ENCODE data around the gene NPTN. TPM values are rescaled to one million over a fixed set of nuclear protein-coding genes. Genes with fewer than 3 reads are reported as not detected.

The NPTN gene
- polyA plus RNA-seq, 1 donor: 327 TPM

DNA sequence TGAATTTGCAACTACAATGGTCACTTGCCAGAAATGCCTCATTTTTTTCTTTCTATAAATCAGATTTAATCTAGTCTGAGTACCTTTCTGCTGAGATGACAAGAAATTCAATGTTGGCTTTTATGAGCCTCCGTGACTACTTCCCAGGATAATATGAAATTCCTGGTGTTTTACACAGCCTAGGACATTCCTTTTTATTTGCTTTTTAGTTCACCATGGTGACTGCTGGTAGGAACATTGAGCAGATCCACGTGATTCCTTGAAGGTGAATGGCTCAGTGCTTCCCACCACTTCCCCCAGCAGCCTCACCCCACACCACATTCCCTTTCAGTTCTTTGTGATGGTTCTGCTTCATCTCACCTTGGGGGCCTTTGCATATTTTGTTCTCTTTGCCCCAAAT lies 4.3 kb upstream of the NPTN start:
- no peaks in the 10 kb centered on the region for H3K36me3 ChIP-seq (ENCODE audit: control insufficient read depth, insufficient read depth, low read length)
- H3K27me3 ChIP-seq (ENCODE audit: control insufficient read depth, insufficient read depth, low read length): no peaks in the 10 kb centered on the region
- H3K9me3 ChIP-seq (ENCODE audit: control insufficient read depth, low read depth, low read length): no peaks in the 10 kb centered on the region
- DNase-seq: peak in 1 of 2 donors; percentile 55
- peaks cover 9% of the 10 kb centered on the region for H3K4me1 ChIP-seq (ENCODE audit: control insufficient read depth, insufficient read depth, low read length)
- WGBS (ENCODE audit: insufficient coverage, low lambda C conversion rate): no CpG with 5 or more reads among the region's 2 CpGs
- H3K4me3 ChIP-seq (ENCODE audit: low read length): no peak overlapping the region
- H3K27ac ChIP-seq (ENCODE audit: low read length): no peak overlapping the region

DNA sequence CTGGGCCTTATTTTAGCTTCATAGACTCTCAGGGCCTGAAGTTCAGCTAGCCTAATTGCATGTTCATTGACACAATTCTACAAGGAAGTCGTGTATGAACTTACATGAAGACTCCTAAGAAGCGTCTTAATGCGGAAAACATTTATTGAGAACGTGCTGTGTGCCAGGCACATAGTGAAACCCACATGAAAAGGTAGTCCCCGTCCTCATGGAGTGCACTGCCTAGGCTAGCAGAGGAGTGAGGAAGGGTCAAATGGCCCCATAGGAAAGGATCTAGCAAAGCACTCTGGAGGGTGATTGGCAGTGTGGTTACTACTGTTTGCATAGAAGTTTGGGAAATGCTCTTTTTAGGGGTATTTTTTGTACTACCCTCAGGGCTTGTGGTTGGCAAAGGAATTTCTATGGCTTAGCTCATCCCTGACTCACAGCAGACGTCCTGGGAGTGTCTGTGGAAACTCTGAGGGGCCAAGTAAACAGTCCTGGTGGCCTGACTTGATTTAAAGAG lies 854 bp upstream of the NPTN start:
- H3K4me3 ChIP-seq (ENCODE audit: low read length): no peak overlapping the region
- H3K36me3 ChIP-seq (ENCODE audit: control insufficient read depth, insufficient read depth, low read length): no peaks in the 10 kb centered on the region
- WGBS (ENCODE audit: insufficient coverage, low lambda C conversion rate): no CpG with 5 or more reads among the region's 6 CpGs

DNA sequence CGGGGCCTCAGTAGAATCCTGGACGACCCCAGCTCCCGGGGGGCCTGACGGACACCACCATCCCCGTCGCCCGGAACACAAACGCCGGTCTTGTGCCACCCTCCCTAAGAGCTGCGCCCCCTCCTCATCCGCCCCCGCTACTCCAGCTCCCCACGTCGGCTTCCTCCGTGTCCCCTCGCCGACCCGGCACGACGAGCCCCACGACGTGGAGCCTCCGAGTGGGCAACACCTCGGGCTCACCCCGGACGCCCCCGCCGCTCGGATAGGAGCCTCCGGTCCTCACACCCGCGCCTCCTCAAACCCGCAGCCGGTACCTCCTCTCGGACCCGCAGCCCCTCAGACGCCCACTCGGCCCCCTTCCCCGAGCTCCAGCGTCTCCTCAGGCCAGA lies 525 bp downstream of the NPTN start:
- Histone ChIP-seq H3K27ac (ENCODE audit: low read length) (peak overlapping the region; percentile 87), H3K9me3 (ENCODE audit: control insufficient read depth, low read depth, low read length) (no peaks in the 10 kb centered on the region), H3K36me3 (ENCODE audit: control insufficient read depth, insufficient read depth, low read length) (no peaks in the 10 kb centered on the region), H3K4me3 (ENCODE audit: low read length) (peak overlapping the region; percentile 86), H3K27me3 (ENCODE audit: control insufficient read depth, insufficient read depth, low read length) (no peaks in the 10 kb centered on the region), H3K4me1 (ENCODE audit: control insufficient read depth, insufficient read depth, low read length) (peaks cover 17% of the 10 kb centered on the region)
- DNase-seq: peak in 1 of 2 donors; percentile 46
- 0% methylated on average over 1 of the region's 40 CpGs for WGBS (ENCODE audit: insufficient coverage, low lambda C conversion rate)

More for the DNA sequence above, 854 bp upstream of the NPTN start:
- Histone ChIP-seq H3K4me1 (ENCODE audit: control insufficient read depth, insufficient read depth, low read length) (peaks cover 13% of the 10 kb centered on the region), H3K27me3 (ENCODE audit: control insufficient read depth, insufficient read depth, low read length) (no peaks in the 10 kb centered on the region), H3K9me3 (ENCODE audit: control insufficient read depth, low read depth, low read length) (no peaks in the 10 kb centered on the region), H3K27ac (ENCODE audit: low read length) (peak overlapping the region; percentile 91)
- DNase-seq: no peak

GRCh38 chr15:73631915-73632669 lies 1.1 kb downstream of the NPTN start:
- Histone ChIP-seq H3K9me3 (ENCODE audit: control insufficient read depth, low read depth, low read length) (no peaks in the 10 kb centered on the region), H3K4me3 (ENCODE audit: low read length) (peak overlapping the region; percentile 86), H3K36me3 (ENCODE audit: control insufficient read depth, insufficient read depth, low read length) (no peaks in the 10 kb centered on the region), H3K27ac (ENCODE audit: low read length) (peak overlapping the region; percentile 87), H3K4me1 (ENCODE audit: control insufficient read depth, insufficient read depth, low read length) (peaks cover 17% of the 10 kb centered on the region), H3K27me3 (ENCODE audit: control insufficient read depth, insufficient read depth, low read length) (no peaks in the 10 kb centered on the region)
- WGBS (ENCODE audit: insufficient coverage, low lambda C conversion rate): 4% methylated on average over 4 of the region's 6 CpGs
- peak in 1 of 2 donors; percentile 22 for DNase-seq

GRCh38 chr15:73630921-73631362 lies 2.2 kb downstream of the NPTN start:
- peak in 1 of 2 donors; percentile 55 for DNase-seq
- peaks cover 17% of the 10 kb centered on the region for H3K4me1 ChIP-seq (ENCODE audit: control insufficient read depth, insufficient read depth, low read length)
- H3K36me3 ChIP-seq (ENCODE audit: control insufficient read depth, insufficient read depth, low read length): no peaks in the 10 kb centered on the region
- H3K27ac ChIP-seq (ENCODE audit: low read length): peak overlapping the region; percentile 87
- peak overlapping the region; percentile 86 for H3K4me3 ChIP-seq (ENCODE audit: low read length)
- no peaks in the 10 kb centered on the region for H3K27me3 ChIP-seq (ENCODE audit: control insufficient read depth, insufficient read depth, low read length)
- WGBS (ENCODE audit: insufficient coverage, low lambda C conversion rate): no CpG with 5 or more reads among the region's 4 CpGs
- H3K9me3 ChIP-seq (ENCODE audit: control insufficient read depth, low read depth, low read length): no peaks in the 10 kb centered on the region

DNA sequence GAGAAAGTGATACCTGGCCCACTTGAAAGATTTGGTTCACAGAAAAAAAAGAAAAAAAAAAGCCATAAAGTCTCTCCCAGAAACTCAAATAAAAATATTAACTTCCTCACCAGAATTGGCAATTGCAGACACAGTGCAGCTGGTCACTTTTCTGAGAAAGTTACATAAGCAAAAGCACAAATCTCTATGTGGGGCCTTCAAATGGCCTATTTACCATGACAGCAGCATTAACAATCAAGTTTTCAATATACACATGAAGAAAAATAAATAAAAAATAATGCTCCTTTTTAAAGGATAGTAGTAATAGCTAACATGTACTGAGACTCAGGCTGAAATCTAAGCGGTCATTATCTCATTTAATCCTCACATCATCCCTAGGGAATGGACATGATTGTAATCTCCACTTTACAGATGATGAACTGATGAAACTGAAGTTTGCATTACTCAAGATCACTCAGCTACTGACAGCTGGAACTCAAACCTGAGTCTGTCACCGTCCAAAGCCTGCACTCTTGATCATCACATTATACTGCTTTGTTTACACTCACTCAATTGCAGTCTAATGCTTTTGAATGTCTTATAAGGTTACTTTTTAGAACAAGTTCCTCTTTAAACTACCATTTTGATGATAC lies 3.3 kb downstream of the NPTN start:
- peak overlapping the region; percentile 86 for H3K4me3 ChIP-seq (ENCODE audit: low read length)
- 24% methylated on average over 2 of the region's 2 CpGs for WGBS (ENCODE audit: insufficient coverage, low lambda C conversion rate)

DNA sequence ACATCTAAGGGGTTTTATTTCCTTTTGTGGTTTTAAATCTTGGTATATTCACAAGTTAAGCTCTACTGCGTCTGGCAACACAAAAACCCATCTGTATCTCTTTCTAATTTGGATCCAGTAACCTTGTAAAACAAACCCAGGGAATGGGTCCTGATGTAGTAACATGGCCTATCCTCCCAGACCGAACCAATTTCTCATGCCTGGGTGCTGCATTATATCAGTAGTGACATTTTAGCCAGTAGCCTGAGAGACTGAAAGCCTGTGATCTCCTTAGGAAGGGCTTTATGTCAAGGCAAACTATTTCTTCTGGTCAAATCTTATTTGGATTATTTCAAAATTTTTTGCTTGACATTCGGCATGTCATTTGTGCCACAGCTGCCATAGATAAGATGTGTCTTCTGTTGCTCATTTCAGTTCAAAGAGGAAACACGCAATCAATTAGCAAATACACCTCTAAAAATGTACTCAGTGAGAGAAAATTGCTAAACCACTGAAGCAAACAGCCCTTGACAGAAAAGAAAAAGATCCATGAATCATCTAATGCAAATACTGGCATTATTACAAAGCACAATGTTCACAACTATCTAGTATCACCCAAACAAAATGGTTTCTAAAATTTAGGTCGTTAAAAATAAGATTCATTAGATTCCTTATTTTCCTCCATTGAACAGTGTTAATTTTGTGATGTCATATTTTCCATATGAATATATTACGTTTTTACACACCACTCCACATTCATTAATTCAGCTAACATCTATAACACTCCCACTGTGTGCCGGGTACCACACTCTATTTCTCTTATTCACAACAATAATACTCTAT lies 4.0 kb downstream of the NPTN start:
- WGBS (ENCODE audit: insufficient coverage, low lambda C conversion rate): 73% methylated on average over 2 of the region's 7 CpGs
- no peak overlapping the region for H3K4me3 ChIP-seq (ENCODE audit: low read length)

More for the DNA sequence above, 3.3 kb downstream of the NPTN start:
- Histone ChIP-seq H3K27ac (ENCODE audit: low read length) (peak overlapping the region; percentile 87), H3K27me3 (ENCODE audit: control insufficient read depth, insufficient read depth, low read length) (no peaks in the 10 kb centered on the region), H3K9me3 (ENCODE audit: control insufficient read depth, low read depth, low read length) (no peaks in the 10 kb centered on the region), H3K36me3 (ENCODE audit: control insufficient read depth, insufficient read depth, low read length) (no peaks in the 10 kb centered on the region), H3K4me1 (ENCODE audit: control insufficient read depth, insufficient read depth, low read length) (peaks cover 17% of the 10 kb centered on the region)
- DNase-seq: peak in 1 of 2 donors; percentile 12

GRCh38 chr15:73628102-73628501 lies 5.1 kb downstream of the NPTN start:
- 44% methylated on average over 2 of the region's 2 CpGs for WGBS (ENCODE audit: insufficient coverage, low lambda C conversion rate)
- peaks cover 8% of the 10 kb centered on the region for H3K4me1 ChIP-seq (ENCODE audit: control insufficient read depth, insufficient read depth, low read length)

More for the DNA sequence above, 4.0 kb downstream of the NPTN start:
- no peaks in the 10 kb centered on the region for H3K36me3 ChIP-seq (ENCODE audit: control insufficient read depth, insufficient read depth, low read length)
- no peaks in the 10 kb centered on the region for H3K27me3 ChIP-seq (ENCODE audit: control insufficient read depth, insufficient read depth, low read length)
- peaks cover 14% of the 10 kb centered on the region for H3K4me1 ChIP-seq (ENCODE audit: control insufficient read depth, insufficient read depth, low read length)
- H3K27ac ChIP-seq (ENCODE audit: low read length): peak overlapping the region; percentile 87
- no peaks in the 10 kb centered on the region for H3K9me3 ChIP-seq (ENCODE audit: control insufficient read depth, low read depth, low read length)
- peak in 1 of 2 donors; percentile 9 for DNase-seq

DNA sequence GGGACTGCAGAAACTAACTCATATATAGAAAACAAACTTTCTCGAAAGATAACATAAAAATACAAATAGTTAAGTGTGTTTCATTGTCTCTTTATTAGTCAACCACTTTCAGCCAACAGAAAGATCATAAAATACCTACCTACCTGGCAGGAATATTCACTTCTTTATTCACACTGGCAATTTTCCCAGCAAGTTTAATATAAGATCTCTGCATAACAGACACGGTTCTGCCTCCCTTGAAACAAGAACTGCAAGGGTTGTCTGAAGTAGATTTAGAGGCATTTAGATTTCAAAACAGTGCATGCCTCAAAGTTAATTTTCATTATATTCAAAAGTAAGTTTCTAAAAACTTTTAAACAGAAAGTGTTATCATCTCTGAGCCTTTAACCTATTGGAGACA lies 7.1 kb downstream of the NPTN start:
- Histone ChIP-seq H3K4me3 (ENCODE audit: low read length) (no peak overlapping the region), H3K27ac (ENCODE audit: low read length) (no peak overlapping the region), H3K27me3 (ENCODE audit: control insufficient read depth, insufficient read depth, low read length) (no peaks in the 10 kb centered on the region), H3K4me1 (ENCODE audit: control insufficient read depth, insufficient read depth, low read length) (peaks cover 8% of the 10 kb centered on the region), H3K9me3 (ENCODE audit: control insufficient read depth, low read depth, low read length) (no peaks in the 10 kb centered on the region), H3K36me3 (ENCODE audit: control insufficient read depth, insufficient read depth, low read length) (no peaks in the 10 kb centered on the region)
- WGBS (ENCODE audit: insufficient coverage, low lambda C conversion rate): 100% methylated on average over 1 of the region's 2 CpGs
- DNase-seq: no peak

More at GRCh38 chr15:73628102-73628501, 5.1 kb downstream of the NPTN start:
- no peaks in the 10 kb centered on the region for H3K9me3 ChIP-seq (ENCODE audit: control insufficient read depth, low read depth, low read length)
- H3K27me3 ChIP-seq (ENCODE audit: control insufficient read depth, insufficient read depth, low read length): no peaks in the 10 kb centered on the region
- no peak overlapping the region for H3K27ac ChIP-seq (ENCODE audit: low read length)
- DNase-seq: no peak
- H3K36me3 ChIP-seq (ENCODE audit: control insufficient read depth, insufficient read depth, low read length): no peaks in the 10 kb centered on the region
- no peak overlapping the region for H3K4me3 ChIP-seq (ENCODE audit: low read length)

- no peaks in the 10 kb centered on the region for H3K9me3 ChIP-seq (ENCODE audit: control insufficient read depth, low read depth, low read length)
- H3K27me3 ChIP-seq (ENCODE audit: control insufficient read depth, insufficient read depth, low read length): no peaks in the 10 kb centered on the region
- H3K36me3 ChIP-seq (ENCODE audit: control insufficient read depth, insufficient read depth, low read length): no peaks in the 10 kb centered on the region
- no CpG with 5 or more reads among the region's 1 CpG for WGBS (ENCODE audit: insufficient coverage, low lambda C conversion rate)
- H3K4me1 ChIP-seq (ENCODE audit: control insufficient read depth, insufficient read depth, low read length): peaks cover 18% of the 10 kb centered on the region
- no peak overlapping the region for H3K27ac ChIP-seq (ENCODE audit: low read length)
- DNase-seq: no peak
- H3K4me3 ChIP-seq (ENCODE audit: low read length): no peak overlapping the region
These were observed 8.7 kb downstream of the NPTN start for GRCh38 chr15:73624530-73624929.
